ENCODE results near the gene PLCE1. TPM values are rescaled to one million over a fixed set of nuclear protein-coding genes. Genes with fewer than 3 reads are reported as not detected.

PLCE1 gene
- total and polyA plus RNA-seq, 2 of the 4 experiments (the other 2 are of a cell fraction): 2.2 to 4.5 TPM

DNA sequence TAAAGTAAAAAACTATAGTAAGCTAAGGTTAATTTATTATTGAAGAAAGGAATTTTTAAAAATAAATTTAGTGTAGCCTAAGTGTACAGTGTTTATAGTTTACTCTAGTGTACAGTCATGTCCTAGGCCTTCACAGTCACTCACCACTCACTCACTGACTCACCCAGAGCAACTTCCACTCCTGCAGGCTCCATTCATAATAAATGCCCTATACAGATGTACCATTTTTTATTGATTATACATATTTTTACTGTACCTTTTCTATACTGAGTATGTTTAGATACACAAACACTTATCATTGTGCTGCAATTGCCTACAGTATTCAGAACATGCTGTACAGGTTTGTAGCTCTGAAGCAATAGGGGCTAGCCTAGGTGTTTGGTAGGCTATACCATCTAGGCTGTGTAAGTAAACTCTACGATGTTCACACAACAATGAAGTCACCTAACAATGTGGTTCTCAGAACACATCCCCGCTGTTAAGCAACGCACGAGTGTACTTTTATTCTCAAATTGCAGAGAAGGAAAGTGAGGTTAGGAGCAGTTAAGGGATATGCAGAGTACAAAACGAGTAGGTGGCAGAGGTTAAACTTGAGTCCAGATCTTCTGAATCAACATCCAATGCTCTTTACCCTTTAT is 38.9 kb upstream of the PLCE1 start:
- Histone ChIP-seq H2BK15ac (ENCODE audit: low read depth, low read length) (peak overlapping the region; percentile 62; the same call in 1 of the 3 replicates), H2AK9ac (replicated peaks; ENCODE audit: low read depth, low read length, poor library complexity) (no peak overlapping the region), H2AFZ (replicated peaks; ENCODE audit: low read length, poor library complexity) (no peak overlapping the region), H2BK20ac (ENCODE audit: low read depth, low read length) (peak overlapping the region; percentile 51; the same call in 1 of the 2 replicates), H3K4me1 (ENCODE audit: control insufficient read depth, insufficient read depth, low read length) (peaks cover 7% of the 10 kb centered on the region), H3K9me3 (ENCODE audit: control insufficient read depth, insufficient read depth, low read length) (no peaks in the 10 kb centered on the region), H3K79me1 (ENCODE audit: low read depth in 1 of 2, low read length in 2 of 2) (no peaks in the 10 kb centered on the region), H3K27me3 (ENCODE audit: control insufficient read depth, insufficient read depth, low read length) (no peaks in the 10 kb centered on the region), H3K9ac (ENCODE audit: low read depth, low read length) (no peak overlapping the region), H3K36me3 (ENCODE audit: control insufficient read depth, insufficient read depth, low read length) (no peaks in the 10 kb centered on the region), H3K56ac (ENCODE audit: extremely low read depth, insufficient read depth, low read length) (no peak overlapping the region), H4K91ac (ENCODE audit: insufficient read depth, low read depth, low read length) (peak overlapping the region; percentile 57; the same call in 1 of the 2 replicates), H4K8ac (ENCODE audit: low read depth in 2 of 2, low read length in 2 of 2) (peak overlapping the region in 1 of 2 experiments; percentile 14; a peak in 1 of 4 replicates), H3K4me3 (ENCODE audit: insufficient read depth, low read depth, low read length) (no peak overlapping the region), H2AK5ac (ENCODE audit: low read depth, low read length) (peak overlapping the region; percentile 35), H4K5ac (ENCODE audit: low read depth, low read length) (no peak overlapping the region; the same call in 1 of the 2 replicates), H3K4ac (ENCODE audit: low read depth, low read length) (no peak overlapping the region; the same call in 1 of the 2 replicates), H3K27ac (ENCODE audit: insufficient read depth, low read length) (no peak overlapping the region), H2BK120ac (ENCODE audit: low read depth, low read length) (no peak overlapping the region), H3K14ac (replicated peaks; ENCODE audit: low read depth, low read length) (no peak overlapping the region; the same call in 1 of the 2 replicates), H3K9me1 (ENCODE audit: insufficient read depth, low read length) (peaks cover 8% of the 10 kb centered on the region), H3K18ac (ENCODE audit: low read depth, low read length) (peak overlapping the region; percentile 51; the same call in 1 of the 2 replicates), H3K23ac (ENCODE audit: low read depth, low read length) (0 out of 2 replicates have a peak overlapping the region, but pooled peaks have one; percentile 1), H2BK5ac (ENCODE audit: low read depth, low read length, poor library complexity, severe bottlenecking) (peak overlapping the region; percentile 82), H4K20me1 (ENCODE audit: insufficient read depth, low read length) (peaks cover 3% of the 10 kb centered on the region; the same call in 1 of the 2 replicates), H3K4me2 (ENCODE audit: low read depth, low read length) (peak overlapping the region; percentile 67; the same call in 1 of the 2 replicates)
- CTCF ChIA-PET: interaction anchor here (0.6 to 1.1 kb wide), 2 partner anchors 9 to 13 kb away, joined by 3 to 6 read pairs; no protein-coding TSS in a partner anchor
- intact Hi-C loops (cut with micrococcal nuclease) (no loop called here), in situ Hi-C loops (cut with MboI; ENCODE audit: low sequenced_read_pairs) (no loop called here), dilution Hi-C loops (cut with HindIII; ENCODE audit: low sequenced_read_pairs, unreplicated experiment) (no loop called here)
- POLR2A ChIA-PET (ENCODE audit: unreplicated experiment): interaction anchor here (0.7 kb wide), 1 partner anchor 303 kb away, joined by 3 read pairs; no protein-coding TSS in a partner anchor
- ATAC-seq (ENCODE audit: low read depth) (peak; percentile 95), DNase-seq (peak; percentile 78)
- WGBS, 2 experiments (ENCODE audit: extremely low coverage in 2 of 2, insufficient read length in 1 of 2): no CpG with 5 or more reads among the region's 5 CpGs
- no TSS peak for BruUV-seq (replicated peaks)
- peak; percentile 33 for TF ChIP-seq BHLHE40 (IDR thresholded peaks at IDR 0.05; ENCODE audit: low read depth, low read length)
- TF ChIP-seq POLR2A (IDR thresholded peaks at IDR 0.05; ENCODE audit: low read depth, low read length): no peak
- peak; percentile 79 for TF ChIP-seq CEBPB (IDR thresholded peaks at IDR 0.05; ENCODE audit: low read depth, low read length)
- TF ChIP-seq FOS (IDR thresholded peaks at IDR 0.05; ENCODE audit: low read depth, low read length): peak; percentile 81
